Measurements from ENCODE around the gene MVD.

Gene MVD

DNA sequence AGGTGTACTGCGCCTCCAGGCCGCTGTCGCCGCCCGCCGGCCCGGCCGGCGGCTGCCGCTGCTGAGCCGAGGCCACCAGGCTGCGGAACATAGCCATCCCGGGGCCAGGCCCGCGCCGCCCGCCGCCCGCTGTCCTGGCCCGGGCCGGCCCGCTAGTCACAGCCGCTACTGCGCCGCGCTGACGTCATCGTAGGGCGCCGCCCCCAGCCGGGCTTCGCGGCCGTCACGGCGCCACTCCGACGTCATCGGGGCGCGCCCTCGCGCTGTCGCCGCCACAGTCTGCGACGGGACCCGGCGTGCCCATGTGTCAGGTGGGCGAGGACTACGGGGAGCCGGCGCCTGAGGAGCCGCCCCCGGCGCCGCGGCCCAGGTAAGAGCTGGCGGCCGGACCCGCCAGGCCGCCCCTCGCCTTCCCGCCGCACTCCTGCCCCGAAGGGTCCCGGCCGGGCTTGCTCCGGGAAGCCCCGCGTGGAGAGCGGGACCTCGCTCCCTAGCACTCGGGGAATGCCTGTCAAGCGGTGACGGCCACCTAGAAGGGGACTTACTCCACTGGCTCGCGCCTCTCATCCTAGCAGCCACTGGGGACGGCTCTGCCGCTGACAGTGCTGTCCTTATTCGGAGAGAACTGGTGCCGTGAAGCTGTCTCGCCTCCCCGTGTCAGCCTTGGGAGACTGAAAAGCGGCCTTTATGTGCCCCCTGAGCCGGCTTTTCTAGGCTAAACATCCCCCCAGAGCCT, 43.5 kb upstream of the MVD start, which contains the start of the genes CTU2 and RNF166:
CTU2 (plus strand) TSS at position 275 of the 736 bp plus-strand sequence; CDS start at position 303, 28 bp downstream.
RNF166 (minus strand) TSS at position 180 of the 736 bp plus-strand sequence; CDS start at position 97, 83 bp downstream.
- Histone ChIP-seq H3K9me3 (no peaks in the 10 kb centered on the region), H3K4me1 (no peaks in the 10 kb centered on the region), H3K4me3 (ENCODE audit: low read depth, low read length) (peak within 1 kb of the TSS; percentile 82), H3K27me3 (no peaks in the 10 kb centered on the region), H3K36me3 (peaks cover 5% of the 10 kb centered on the region)
- peak; percentile 95 for DNase-seq
- TF ChIP-seq, protein P1, sequence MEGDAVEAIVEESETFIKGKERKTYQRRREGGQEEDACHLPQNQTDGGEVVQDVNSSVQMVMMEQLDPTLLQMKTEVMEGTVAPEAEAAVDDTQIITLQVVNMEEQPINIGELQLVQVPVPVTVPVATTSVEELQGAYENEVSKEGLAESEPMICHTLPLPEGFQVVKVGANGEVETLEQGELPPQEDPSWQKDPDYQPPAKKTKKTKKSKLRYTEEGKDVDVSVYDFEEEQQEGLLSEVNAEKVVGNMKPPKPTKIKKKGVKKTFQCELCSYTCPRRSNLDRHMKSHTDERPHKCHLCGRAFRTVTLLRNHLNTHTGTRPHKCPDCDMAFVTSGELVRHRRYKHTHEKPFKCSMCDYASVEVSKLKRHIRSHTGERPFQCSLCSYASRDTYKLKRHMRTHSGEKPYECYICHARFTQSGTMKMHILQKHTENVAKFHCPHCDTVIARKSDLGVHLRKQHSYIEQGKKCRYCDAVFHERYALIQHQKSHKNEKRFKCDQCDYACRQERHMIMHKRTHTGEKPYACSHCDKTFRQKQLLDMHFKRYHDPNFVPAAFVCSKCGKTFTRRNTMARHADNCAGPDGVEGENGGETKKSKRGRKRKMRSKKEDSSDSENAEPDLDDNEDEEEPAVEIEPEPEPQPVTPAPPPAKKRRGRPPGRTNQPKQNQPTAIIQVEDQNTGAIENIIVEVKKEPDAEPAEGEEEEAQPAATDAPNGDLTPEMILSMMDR (IDR thresholded peaks at IDR 0.05; ENCODE audit: low read depth, low read length): no peak

DNA sequence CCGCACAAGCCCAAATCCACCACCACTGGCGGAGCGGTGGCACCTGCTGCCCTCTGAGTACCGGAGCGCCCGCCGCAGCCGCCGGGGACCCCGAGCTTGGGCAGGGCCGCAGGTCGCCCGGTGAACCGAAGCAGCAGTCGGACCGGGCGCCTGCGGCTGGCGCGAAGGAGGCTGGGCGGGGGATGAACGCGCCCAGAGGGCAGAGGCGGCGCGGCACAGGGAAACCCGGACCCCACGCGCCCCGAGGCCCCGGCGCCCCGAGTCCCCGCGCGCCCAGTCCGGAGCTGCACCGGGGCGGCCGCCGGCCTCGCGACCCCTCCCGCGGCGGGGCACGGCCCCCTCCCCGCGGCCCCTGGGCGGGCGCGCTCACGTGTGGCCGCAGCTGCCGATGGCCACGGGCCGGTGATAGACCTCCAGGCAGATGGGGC, 42.9 kb upstream of the MVD start:
- peaks cover 5% of the 10 kb centered on the region for H3K36me3 ChIP-seq
- TF ChIP-seq, protein P1 (IDR thresholded peaks at IDR 0.05; ENCODE audit: low read depth, low read length): no peak
- no peaks in the 10 kb centered on the region for H3K4me1 ChIP-seq
- no peak for DNase-seq
- H3K4me3 ChIP-seq (ENCODE audit: low read depth, low read length): peak overlapping the region; percentile 82
- no peaks in the 10 kb centered on the region for H3K9me3 ChIP-seq
- no peaks in the 10 kb centered on the region for H3K27me3 ChIP-seq

DNA sequence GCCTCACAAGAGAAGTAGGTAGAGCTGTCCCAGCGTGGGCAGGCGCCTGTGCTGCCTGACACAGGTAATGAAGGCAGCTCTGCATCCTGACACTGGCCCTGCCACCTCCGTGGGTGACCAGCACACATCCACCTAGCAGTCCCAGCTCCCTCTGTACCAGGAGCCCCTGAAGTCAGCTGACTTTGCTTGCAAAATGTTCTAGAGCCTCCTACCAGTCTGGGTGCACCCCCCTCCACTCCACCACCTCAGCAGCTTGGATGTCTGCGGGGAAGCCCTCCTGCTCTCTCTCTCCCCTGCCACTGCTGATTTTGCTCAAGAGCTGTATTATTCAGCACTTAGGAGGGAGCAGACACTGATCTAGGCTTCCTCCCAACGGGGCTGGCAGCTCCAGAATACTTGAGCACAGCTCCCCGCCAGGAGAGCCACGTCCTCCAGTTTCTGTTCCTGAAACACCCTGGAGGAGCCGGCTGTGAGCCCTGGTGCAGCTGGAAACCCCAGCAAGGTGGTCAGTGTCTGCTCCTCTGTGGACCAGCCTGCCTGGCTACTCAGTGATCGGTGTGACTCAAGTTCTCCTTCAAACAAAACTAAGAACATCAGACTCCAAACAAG, 42.3 kb upstream of the MVD start:
- Histone ChIP-seq H3K27me3 (no peaks in the 10 kb centered on the region), H3K36me3 (peaks cover 5% of the 10 kb centered on the region), H3K4me1 (no peaks in the 10 kb centered on the region), H3K4me3 (ENCODE audit: low read depth, low read length) (peak overlapping the region; percentile 82), H3K9me3 (no peaks in the 10 kb centered on the region)
- no peak for DNase-seq
- TF ChIP-seq, protein P1 (IDR thresholded peaks at IDR 0.05; ENCODE audit: low read depth, low read length): no peak

DNA sequence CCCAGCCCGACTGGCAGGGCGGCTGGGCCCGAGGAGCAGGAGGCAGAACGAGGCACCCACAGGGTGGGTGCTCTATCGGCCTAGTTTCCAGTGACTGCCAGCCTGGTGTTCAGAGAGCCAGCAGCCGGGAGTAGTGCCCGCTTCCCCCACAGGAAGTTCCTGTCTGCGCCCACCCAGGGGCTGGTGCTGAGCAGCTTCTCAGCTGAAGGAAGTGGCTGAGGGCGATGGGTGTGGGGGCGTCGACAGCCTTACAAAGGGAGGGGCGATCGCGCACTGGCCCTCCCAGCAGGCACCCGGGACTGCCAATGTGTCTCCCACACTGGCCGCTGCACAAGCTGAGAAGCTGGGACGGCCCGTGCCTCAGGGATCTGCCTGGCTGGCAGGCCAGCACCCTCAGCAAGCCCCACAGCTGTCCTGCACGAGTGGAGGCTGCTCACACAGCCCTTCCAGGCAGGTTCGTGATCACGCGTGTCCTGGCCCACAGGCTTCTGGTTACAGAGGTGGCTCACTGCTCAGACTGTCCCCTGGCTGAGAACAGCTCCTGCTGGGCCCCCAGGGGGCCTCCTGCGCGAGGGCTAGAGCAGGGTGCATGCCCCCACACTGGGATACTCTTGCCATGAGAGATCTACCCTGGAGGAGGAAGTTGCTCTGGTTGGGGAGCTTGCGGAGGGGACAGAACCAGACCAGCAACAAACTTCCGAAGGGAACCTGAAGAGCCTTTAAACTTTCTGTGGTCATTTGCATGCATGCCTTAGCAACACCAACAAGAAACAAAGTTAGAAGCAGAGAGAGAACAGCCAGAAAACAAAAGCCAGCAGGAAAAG, 40.8 kb upstream of the MVD start:
- H3K4me3 ChIP-seq (ENCODE audit: low read depth, low read length): no peak overlapping the region
- no peaks in the 10 kb centered on the region; the same call in none of the 2 replicates for H3K36me3 ChIP-seq
- no peaks in the 10 kb centered on the region for H3K27me3 ChIP-seq
- no peaks in the 10 kb centered on the region for H3K4me1 ChIP-seq
- TF ChIP-seq, protein P1 (IDR thresholded peaks at IDR 0.05; ENCODE audit: low read depth, low read length): no peak
- H3K9me3 ChIP-seq: no peaks in the 10 kb centered on the region
- no peak for DNase-seq

DNA sequence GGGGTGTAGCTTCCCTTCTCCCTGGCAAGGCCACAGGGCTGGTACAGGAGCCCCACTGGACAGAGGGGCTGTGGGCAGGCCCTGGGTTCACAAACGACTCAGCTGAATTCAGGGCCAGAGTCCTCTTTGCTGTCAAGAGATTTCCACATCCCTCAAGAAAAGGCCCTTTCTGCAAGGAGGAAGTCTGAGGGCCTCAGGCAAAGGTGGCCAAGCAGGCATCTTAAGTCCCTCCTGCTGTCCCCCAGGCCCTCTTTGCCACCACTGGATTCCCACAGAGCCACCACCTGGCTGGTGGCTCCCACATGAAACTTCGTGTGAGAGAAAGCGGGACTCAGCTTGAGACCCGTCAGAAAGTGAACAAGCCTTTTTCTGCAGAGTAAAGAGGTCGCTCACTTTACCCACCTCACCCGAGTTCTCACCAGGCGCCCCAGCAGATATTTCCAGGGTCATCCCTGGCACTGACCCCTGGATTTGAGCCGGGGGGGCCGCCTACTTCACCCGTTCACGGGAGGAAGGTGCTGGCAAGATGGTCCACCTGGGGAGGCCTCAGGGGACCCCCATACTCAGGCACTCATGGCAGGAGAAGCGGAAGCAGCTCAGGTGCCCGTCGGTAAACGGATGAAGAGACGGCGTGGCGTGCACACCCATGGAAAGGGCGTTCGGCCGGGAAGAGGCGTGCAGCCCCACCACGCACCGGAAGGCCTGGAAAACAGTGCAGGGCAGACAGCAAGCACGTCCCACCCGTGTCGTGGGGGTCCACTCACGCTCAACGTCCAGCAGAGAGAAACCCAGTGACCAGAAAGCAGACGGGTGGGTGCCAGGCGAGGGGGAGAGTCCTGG, 39.7 kb upstream of the MVD start:
- DNase-seq: no peak
- Histone ChIP-seq H3K36me3 (peaks cover 4% of the 10 kb centered on the region), H3K27me3 (no peaks in the 10 kb centered on the region), H3K4me3 (ENCODE audit: low read depth, low read length) (no peak overlapping the region), H3K4me1 (no peaks in the 10 kb centered on the region), H3K9me3 (no peaks in the 10 kb centered on the region)
- TF ChIP-seq, protein P1 (IDR thresholded peaks at IDR 0.05; ENCODE audit: low read depth, low read length): no peak

Data from BE2C (cell line).